ENCODE results near the gene CFAP91. TPM values are rescaled to one million over a fixed set of nuclear protein-coding genes. Genes with fewer than 3 reads are reported as not detected.

CFAP91 gene
- 1.5 and 2.2 TPM in 2 replicates for total RNA-seq (2022)
- Bru-seq, nascent RNA, result percentile 30 among the genes with signal in this experiment
- BruChase-seq, experiment 1, labeled RNA remaining after a 6-hour chase, result percentile 42 among the genes with signal in this experiment
- percentile 35 among the genes with signal in this experiment for BruChase-seq, experiment 2, labeled RNA remaining after a 2-hour chase
- long read RNA-seq, full-length matches to known transcripts, result 1 of 1 reads
- long read RNA-seq, partial matches to known transcripts, result 0 of 1 reads
- long read RNA-seq, other reads (novel, unspliced or antisense), result 0 of 1 reads

DNA sequence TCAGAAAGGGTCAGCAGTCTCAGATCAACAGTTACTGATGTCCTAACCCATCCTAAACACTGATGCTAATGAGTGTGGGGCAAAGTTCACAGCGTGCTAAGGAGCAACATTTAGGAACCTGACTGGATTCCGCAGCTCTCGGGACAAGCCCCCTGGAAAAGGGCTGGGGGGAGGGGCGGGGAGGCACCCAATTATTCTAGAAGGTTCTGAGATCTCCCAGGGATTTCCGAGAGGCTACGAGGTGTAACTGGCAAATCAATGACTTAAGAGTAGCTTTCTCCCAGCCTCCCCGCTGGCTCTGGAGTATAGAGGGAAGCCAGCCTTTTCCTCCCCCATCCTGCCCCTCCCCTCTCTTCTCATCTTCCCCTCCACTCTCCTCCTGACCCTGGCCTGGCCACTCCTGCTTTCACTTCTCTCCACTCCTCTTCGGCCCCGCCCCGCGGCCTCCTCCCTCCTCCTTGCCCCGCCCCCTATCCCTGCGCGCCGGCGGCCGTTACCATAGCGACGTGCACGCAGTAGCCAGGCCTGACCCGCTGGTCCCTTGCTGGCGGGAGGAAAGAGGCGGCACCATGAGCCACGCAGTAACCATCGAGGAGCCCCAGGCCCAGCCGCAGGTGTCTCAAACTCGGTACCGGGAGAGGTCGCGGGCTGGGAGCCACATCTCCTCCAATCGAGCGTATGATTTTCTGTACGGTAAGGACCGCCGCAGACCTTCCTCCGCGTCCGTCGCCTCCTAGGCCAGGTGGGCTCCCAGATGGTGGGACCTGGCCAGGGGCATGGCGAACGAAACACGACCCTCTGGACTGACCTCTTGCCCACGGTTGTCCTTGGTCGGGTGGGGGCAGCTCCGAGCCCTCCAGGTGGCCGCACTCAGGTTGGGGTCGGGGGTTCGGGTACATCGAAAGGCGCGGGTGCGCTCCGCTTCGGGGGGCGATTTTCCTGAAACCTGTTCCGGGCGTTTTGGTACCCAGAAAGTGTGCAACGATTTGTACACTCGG lies at the start of gene CFAP91:
TSS of gene CFAP91 (plus strand) at position 493 of the 998 bp plus-strand sequence. CDS start at position 570, 77 bp downstream.
- H3K4me3 Mint-ChIP-seq (ENCODE audit: low read depth, unreplicated experiment), result peak within 1 kb of the TSS; percentile 65
- TF ChIP-seq, protein P1, sequence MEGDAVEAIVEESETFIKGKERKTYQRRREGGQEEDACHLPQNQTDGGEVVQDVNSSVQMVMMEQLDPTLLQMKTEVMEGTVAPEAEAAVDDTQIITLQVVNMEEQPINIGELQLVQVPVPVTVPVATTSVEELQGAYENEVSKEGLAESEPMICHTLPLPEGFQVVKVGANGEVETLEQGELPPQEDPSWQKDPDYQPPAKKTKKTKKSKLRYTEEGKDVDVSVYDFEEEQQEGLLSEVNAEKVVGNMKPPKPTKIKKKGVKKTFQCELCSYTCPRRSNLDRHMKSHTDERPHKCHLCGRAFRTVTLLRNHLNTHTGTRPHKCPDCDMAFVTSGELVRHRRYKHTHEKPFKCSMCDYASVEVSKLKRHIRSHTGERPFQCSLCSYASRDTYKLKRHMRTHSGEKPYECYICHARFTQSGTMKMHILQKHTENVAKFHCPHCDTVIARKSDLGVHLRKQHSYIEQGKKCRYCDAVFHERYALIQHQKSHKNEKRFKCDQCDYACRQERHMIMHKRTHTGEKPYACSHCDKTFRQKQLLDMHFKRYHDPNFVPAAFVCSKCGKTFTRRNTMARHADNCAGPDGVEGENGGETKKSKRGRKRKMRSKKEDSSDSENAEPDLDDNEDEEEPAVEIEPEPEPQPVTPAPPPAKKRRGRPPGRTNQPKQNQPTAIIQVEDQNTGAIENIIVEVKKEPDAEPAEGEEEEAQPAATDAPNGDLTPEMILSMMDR (IDR thresholded peaks at IDR 0.05; ENCODE audit: unreplicated experiment), result no peak
- no peak within 1 kb of the TSS for H3K27ac Mint-ChIP-seq (ENCODE audit: unreplicated experiment)
- CTCF ChIA-PET, result interaction anchor here (0.5 kb wide), 1 partner anchor 203 kb away, joined by 3 read pairs; no protein-coding TSS in a partner anchor
- H3K36me3 Mint-ChIP-seq (ENCODE audit: insufficient read depth, unreplicated experiment), result peaks cover 15% of the 10 kb centered on the region
- DNase-seq, result peak; percentile 94
- intact Hi-C loops (cut with micrococcal nuclease; ENCODE audit: unreplicated experiment), result no loop called here
- peaks cover 3% of the 10 kb centered on the region for H3K9me3 Mint-ChIP-seq (ENCODE audit: low read depth, unreplicated experiment)
- no peaks in the 10 kb centered on the region for H3K27me3 Mint-ChIP-seq (ENCODE audit: unreplicated experiment)
- H3K4me1 Mint-ChIP-seq (ENCODE audit: low read depth, unreplicated experiment), result peaks cover 14% of the 10 kb centered on the region
- BruUV-seq (replicated peaks), result no TSS peak

GRCh38 chr3:119653876-119654275 lies 48.9 kb upstream of the CFAP91 start:
- BruUV-seq (replicated peaks), result no TSS peak
- H3K27ac Mint-ChIP-seq (ENCODE audit: unreplicated experiment), result no peak overlapping the region
- no peaks in the 10 kb centered on the region for H3K9me3 Mint-ChIP-seq (ENCODE audit: low read depth, unreplicated experiment)
- intact Hi-C loops (cut with micrococcal nuclease; ENCODE audit: unreplicated experiment), result no loop called here
- H3K36me3 Mint-ChIP-seq (ENCODE audit: insufficient read depth, unreplicated experiment), result no peaks in the 10 kb centered on the region
- CTCF ChIA-PET, result no interaction called here
- no peaks in the 10 kb centered on the region for H3K4me1 Mint-ChIP-seq (ENCODE audit: low read depth, unreplicated experiment)
- no peak overlapping the region for H3K4me3 Mint-ChIP-seq (ENCODE audit: low read depth, unreplicated experiment)
- TF ChIP-seq, protein P1 (IDR thresholded peaks at IDR 0.05; ENCODE audit: unreplicated experiment), result no peak
- no peak for DNase-seq
- no peaks in the 10 kb centered on the region for H3K27me3 Mint-ChIP-seq (ENCODE audit: unreplicated experiment)

- CTCF ChIA-PET, result no interaction called here
- Mint-ChIP-seq H3K4me3 (ENCODE audit: low read depth, unreplicated experiment) (no peak overlapping the region), H3K27me3 (ENCODE audit: unreplicated experiment) (no peaks in the 10 kb centered on the region), H3K27ac (ENCODE audit: unreplicated experiment) (no peak overlapping the region), H3K36me3 (ENCODE audit: insufficient read depth, unreplicated experiment) (no peaks in the 10 kb centered on the region), H3K4me1 (ENCODE audit: low read depth, unreplicated experiment) (no peaks in the 10 kb centered on the region), H3K9me3 (ENCODE audit: low read depth, unreplicated experiment) (no peaks in the 10 kb centered on the region)
- TF ChIP-seq, protein P1 (IDR thresholded peaks at IDR 0.05; ENCODE audit: unreplicated experiment), result no peak
- no TSS peak for BruUV-seq (replicated peaks)
- intact Hi-C loops (cut with micrococcal nuclease; ENCODE audit: unreplicated experiment), result no loop called here
- DNase-seq, result no peak
Measured at GRCh38 chr3:119657887-119658702, 44.7 kb upstream of the CFAP91 start.

DNA sequence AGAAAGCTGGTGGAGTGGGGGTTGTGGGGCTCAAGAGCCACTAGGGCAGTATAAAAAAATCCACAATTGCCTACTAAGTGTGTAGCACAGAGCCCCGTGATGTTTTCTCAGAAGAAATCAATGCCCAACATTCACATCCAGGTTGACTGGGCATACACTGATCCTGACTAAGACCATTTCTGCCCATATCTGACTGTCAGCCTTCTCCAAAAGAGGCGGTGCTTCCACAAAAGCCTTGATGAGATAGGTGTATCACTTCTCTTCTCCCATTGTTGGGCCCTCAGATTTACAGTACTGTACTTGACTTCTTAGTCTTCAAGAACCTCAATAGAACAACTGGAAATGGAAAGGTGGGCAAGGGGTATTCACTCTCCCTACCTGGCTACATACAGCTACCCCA lies 43.8 kb upstream of the CFAP91 start:
- no TSS peak for BruUV-seq (replicated peaks)
- Mint-ChIP-seq H3K4me3 (ENCODE audit: low read depth, unreplicated experiment) (no peak overlapping the region), H3K36me3 (ENCODE audit: insufficient read depth, unreplicated experiment) (no peaks in the 10 kb centered on the region), H3K27me3 (ENCODE audit: unreplicated experiment) (no peaks in the 10 kb centered on the region), H3K9me3 (ENCODE audit: low read depth, unreplicated experiment) (no peaks in the 10 kb centered on the region), H3K27ac (ENCODE audit: unreplicated experiment) (no peak overlapping the region), H3K4me1 (ENCODE audit: low read depth, unreplicated experiment) (no peaks in the 10 kb centered on the region)
- intact Hi-C loops (cut with micrococcal nuclease; ENCODE audit: unreplicated experiment), result no loop called here
- no peak for DNase-seq
- TF ChIP-seq, protein P1 (IDR thresholded peaks at IDR 0.05; ENCODE audit: unreplicated experiment), result no peak
- CTCF ChIA-PET, result no interaction called here
